Epithelial cell of esophagus (primary cell): Measurements from ENCODE around the gene PLK1.
A peak's percentile ranks its signal among the peaks of the same experiment; 100 is the strongest.

ENCODE experiments used
- DNase-seq: peaks from one replicate; pipeline ENCODE4 v3.0.0; 2010; ENCODE audit warnings: low read depth
- H3K4me3 ChIP-seq: 2 replicates; pipeline ENCODE4 v1.5.1; 2011; ENCODE audit warnings: mild to moderate bottlenecking, low read length, control low read depth
- TF ChIP-seq, protein P1 (sequence below): IDR thresholded peaks from 2 replicates; pipeline ENCODE4 v1.5.1; 2011; ENCODE audit warnings: low read depth, mild to moderate bottlenecking, low read length, control low read depth, inconsistent platforms; ENCODE audit not compliant: insufficient read depth; ENCODE audit errors: missing control alignments

The PLK1 gene

DNA sequence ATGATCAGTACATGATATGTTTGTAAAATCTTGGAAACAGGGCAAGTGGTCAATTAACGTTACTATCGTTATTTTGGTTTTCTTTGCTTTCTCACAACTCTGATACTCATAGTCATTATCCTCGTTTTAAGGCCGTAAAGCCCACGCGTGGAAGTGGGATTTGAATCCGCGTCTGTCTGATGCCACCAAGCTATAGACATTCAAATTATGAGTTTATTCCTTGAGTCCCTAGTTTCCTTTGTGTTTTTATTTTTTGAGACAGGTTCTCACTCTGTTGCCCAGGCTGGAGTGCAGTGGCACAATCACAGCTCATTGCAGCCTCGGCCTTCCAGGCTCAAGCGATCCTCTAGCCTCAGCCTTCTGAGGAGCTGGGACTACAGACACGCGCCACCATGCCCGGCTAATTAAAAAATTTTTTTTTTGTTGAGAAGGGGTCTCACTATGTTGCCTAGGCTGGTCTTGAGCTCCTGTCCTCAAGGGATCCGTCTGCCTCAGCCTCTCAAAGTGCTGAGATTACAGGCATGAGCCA lies 36.4 kb upstream of the PLK1 start:
- DNase-seq: no peak
- H3K4me3 ChIP-seq: peak overlapping the region; percentile 100
- TF ChIP-seq, protein P1, sequence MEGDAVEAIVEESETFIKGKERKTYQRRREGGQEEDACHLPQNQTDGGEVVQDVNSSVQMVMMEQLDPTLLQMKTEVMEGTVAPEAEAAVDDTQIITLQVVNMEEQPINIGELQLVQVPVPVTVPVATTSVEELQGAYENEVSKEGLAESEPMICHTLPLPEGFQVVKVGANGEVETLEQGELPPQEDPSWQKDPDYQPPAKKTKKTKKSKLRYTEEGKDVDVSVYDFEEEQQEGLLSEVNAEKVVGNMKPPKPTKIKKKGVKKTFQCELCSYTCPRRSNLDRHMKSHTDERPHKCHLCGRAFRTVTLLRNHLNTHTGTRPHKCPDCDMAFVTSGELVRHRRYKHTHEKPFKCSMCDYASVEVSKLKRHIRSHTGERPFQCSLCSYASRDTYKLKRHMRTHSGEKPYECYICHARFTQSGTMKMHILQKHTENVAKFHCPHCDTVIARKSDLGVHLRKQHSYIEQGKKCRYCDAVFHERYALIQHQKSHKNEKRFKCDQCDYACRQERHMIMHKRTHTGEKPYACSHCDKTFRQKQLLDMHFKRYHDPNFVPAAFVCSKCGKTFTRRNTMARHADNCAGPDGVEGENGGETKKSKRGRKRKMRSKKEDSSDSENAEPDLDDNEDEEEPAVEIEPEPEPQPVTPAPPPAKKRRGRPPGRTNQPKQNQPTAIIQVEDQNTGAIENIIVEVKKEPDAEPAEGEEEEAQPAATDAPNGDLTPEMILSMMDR: no peak

DNA sequence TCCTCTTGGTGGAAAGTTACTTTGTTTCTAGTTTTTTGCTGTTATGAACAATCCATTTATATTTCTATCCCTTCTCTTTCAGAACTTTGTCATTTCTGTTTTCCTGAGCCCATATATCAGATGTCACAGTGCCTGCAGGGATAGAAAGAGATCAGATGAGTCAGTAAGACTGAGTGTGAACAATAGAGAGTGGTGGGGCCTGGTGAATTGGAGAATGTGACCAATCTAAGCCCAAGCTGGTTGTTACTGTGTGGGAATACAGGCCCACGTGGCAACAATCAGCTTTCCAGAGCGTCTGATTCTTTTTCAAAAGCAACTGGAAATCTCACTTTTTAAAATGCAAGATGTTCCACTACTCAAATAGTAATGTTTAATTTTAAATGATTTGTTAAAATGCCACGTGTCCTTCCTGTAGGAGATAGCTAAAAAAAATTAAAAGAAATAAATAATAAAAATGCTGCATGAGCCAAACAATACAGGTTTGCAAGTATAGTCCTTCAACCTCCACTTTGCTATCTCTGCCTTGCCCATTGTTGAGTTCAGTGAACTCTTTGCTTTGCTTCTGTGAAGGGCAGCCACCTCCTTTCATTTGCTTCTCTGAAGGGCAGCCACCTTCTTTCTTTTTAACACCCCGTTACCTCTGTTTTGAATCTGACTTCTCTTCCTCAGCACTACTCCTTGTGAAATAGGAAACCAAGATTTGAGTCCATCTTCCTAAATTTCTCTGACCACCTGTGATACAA lies 27.8 kb upstream of the PLK1 start:
- DNase-seq: peak; percentile 37
- no peak overlapping the region for H3K4me3 ChIP-seq
- TF ChIP-seq, protein P1: no peak

DNA sequence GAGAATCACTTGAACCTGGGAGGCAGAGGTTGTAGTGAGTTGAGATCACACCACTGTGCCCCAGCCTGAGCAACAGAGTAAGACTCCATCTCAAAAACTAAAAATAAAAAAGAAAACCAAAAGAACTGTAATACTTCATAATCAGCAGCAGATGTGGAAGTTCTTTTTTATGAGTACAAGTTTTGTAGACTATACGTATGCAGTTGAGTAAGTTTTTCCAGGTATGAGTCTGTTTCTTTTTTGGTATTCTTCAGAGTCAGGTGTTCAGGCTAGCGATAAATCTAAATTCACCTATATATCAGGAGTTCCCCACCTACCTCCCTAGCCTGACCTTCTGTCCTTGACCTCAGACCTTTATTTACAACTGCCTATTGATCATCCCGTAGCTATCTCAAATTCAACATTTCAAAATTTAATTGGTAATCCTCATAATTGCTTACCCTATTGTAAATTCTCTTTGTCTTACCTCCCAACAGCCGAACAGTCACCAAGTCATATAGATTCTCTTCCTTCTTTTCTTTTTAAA lies 26.7 kb upstream of the PLK1 start:
- H3K4me3 ChIP-seq: no peak overlapping the region
- TF ChIP-seq, protein P1: no peak
- no peak for DNase-seq

DNA sequence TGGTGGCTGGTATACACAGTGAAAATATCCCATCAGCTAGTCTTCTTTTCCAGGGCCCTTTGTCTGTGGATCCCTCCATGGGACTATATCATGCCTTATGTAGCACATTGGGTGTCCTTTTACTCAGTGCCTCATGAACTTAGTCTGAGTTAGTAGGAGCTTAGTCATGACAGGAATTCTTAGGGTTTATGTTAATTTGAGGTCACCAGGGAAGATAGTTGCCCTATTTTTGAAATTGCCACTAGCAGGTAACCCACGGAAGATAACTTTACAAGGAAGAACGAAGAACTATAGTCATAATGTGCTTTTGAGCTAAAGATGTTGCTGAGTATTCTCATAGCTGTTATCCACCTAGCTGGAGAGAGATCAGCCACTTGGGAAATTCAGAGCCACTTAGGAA lies 14.8 kb upstream of the PLK1 start:
- no peak overlapping the region for H3K4me3 ChIP-seq
- no peak for DNase-seq
- TF ChIP-seq, protein P1: no peak

DNA sequence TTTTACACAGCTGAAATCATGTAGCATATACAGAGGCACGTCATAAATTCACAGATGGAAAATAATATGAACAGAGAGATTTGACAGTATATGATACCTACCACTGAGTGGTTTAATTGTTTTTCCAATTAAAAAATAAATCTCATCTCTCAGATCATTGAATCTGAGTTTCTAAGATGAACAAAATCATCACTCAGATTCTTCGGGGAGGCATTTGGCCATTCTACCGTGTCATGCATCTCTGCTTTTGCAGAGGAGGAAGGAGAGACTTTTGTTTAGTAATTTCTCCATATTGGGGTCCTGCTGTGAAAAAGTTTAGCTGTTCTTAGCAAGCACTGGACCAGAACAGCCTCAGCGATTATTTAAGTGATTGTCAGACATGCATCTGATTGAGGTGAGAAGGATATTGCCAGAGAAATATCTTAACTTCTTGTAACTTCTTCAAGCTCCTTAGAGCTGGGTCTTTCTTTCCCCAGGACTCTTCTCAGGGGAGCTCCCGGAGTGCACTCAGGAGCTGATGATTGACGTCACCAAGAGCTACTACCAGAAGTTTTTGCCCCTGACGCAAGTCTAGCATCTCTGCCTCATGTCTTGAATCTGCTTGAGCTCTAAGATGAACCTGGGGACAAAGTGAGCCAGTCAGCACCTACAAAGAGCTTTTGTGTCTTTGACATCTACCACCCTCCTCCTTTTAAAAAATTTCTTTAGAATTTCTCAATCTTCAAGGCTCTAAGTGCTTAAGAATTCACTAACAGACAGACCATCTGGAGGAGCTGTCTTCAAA lies 11.9 kb upstream of the PLK1 start:
- H3K4me3 ChIP-seq: no peak overlapping the region
- DNase-seq: no peak
- TF ChIP-seq, protein P1: no peak

DNA sequence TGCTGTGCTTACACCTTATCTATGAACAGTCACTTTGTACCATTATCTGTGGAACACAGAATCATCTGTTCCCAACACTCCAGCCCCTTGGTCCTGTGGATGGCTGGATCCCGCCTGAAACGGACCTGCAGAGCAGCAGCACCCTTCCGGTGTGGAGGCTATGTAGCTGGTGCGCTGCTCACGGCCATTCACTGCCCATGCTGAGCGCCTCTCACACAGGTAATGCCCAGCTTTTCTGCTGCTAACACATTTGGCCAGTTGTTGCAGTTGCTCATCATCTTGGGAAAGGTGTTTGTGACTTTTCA lies 11.4 kb upstream of the PLK1 start:
- no peak for DNase-seq
- TF ChIP-seq, protein P1: no peak
- no peak overlapping the region for H3K4me3 ChIP-seq
